BJ (cell line): ENCODE results near the gene DLX2. TPM values are rescaled to one million over a fixed set of nuclear protein-coding genes. Genes with fewer than 3 reads are reported as not detected.
"Not testable (repeated sequence)": the region's sequence is repeated elsewhere in the genome, so short reads cannot be mapped to it uniquely, and the experiment has no call there.

Experiments
- CTCF ChIA-PET: fragments of 350-600 bp; formaldehyde crosslinking; extraction: SDS; loops from one replicate; lab custom pipeline; 2021; ENCODE audit warnings: antibody characterized with exemption, inconsistent platforms; lab: Yijun Ruan, JAX
- POLR2A ChIA-PET: fragments of 300-600 bp; sonication (Branson Sonifier 250); formaldehyde crosslinking; extraction: SDS; loops from one replicate; lab custom pipeline; 2021; ENCODE audit warnings: antibody characterized with exemption; lab: Charles Lee
- DNase-seq: peaks from one replicate; pipeline ENCODE4 v3.0.0-alpha.2; 2011; ENCODE audit warnings: low read depth
- H3K27me3 ChIP-seq: 2 replicates; pipeline ENCODE4 v1.6.0; 2011; ENCODE audit warnings: low read length; ENCODE audit not compliant: control insufficient read depth, insufficient read depth
- H3K36me3 ChIP-seq: 2 replicates; pipeline ENCODE4 v1.5.1; 2011; ENCODE audit warnings: low read length; ENCODE audit not compliant: control insufficient read depth, insufficient read depth
- H3K4me3 ChIP-seq: 2 replicates; pipeline ENCODE4 v1.5.1; 2011; ENCODE audit warnings: low read depth, mild to moderate bottlenecking, control low read depth, low read length
- CTCF ChIP-seq: IDR thresholded peaks from 2 replicates; pipeline ENCODE4 v1.5.1; 2011; ENCODE audit warnings: low read depth, mild to moderate bottlenecking, control low read depth, inconsistent platforms, low read length, moderate library complexity; ENCODE audit not compliant: insufficient read depth
- polyA plus RNA-seq: library from polyadenylated mRNA; depleted of rRNA; stranded (reverse); fragments of >200 nt; gene quantifications from 2 replicates; pipeline ENCODE4 v1.2.3, GENCODE V29; 2011

Gene DLX2
- polyA plus RNA-seq, 1 experiment: 0.20 TPM

DNA sequence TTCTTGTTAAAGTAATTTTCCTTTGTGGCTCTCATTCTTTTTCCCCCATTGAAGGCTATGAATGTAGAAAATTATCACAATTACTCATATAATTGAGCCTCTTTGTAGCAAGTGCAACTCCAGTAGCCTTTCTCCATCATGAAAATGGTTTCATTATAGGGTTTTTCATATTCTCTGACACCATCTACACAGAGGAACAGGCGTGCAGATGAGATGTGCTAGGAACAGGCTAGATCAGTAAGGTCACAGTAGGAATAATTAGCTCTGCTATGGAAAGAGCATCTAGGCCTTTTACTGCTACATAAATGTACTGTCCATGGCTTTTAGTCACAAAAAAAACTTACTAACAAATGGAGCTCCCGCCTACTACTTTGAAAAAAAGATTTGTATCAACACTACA lies 30.0 kb downstream of the DLX2 start:
- no peaks in the 10 kb centered on the region for H3K27me3 ChIP-seq
- H3K36me3 ChIP-seq: no peaks in the 10 kb centered on the region
- DNase-seq: no peak
- ChIA-PET CTCF (no interaction called here), POLR2A (no interaction called here)
- no peak overlapping the region for H3K4me3 ChIP-seq
- no peak for TF ChIP-seq CTCF

GRCh38 chr2:172072303-172072702 lies 30.4 kb downstream of the DLX2 start:
- H3K36me3 ChIP-seq: no peaks in the 10 kb centered on the region
- no peak overlapping the region for H3K4me3 ChIP-seq
- POLR2A ChIA-PET: no interaction called here
- no peaks in the 10 kb centered on the region for H3K27me3 ChIP-seq
- DNase-seq: no peak
- CTCF ChIA-PET: no interaction called here
- TF ChIP-seq CTCF: no peak

DNA sequence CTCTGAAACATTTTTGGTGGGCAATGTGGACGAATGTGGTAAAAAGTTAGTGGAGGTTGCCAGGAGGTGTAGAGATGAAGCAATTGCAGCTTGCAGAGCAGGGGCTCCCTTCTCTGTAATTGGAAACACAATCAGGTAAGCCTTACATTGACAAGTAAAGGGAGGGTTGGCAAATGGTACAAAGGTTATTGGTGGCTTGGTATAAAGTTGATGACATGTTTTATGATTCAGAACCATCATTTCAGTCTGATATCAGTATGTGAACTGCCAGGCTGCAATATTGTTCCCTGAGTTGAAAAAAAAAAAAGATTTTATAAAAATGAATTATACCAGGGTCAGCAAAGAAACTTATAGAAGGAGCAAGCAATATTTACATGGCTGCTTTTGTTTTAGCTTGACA lies 31.8 kb downstream of the DLX2 start:
- ChIA-PET CTCF (no interaction called here), POLR2A (no interaction called here)
- TF ChIP-seq CTCF: no peak
- Histone ChIP-seq H3K27me3 (no peaks in the 10 kb centered on the region), H3K4me3 (no peak overlapping the region), H3K36me3 (no peaks in the 10 kb centered on the region)
- DNase-seq: no peak

GRCh38 chr2:172067905-172068304 lies 34.8 kb downstream of the DLX2 start:
- CTCF ChIA-PET: interaction anchor here (0.8 to 1.4 kb wide), 2 partner anchors 10 to 15 kb away, joined by 3 to 4 read pairs; no protein-coding TSS in a partner anchor
- not testable (repeated sequence) for H3K4me3 ChIP-seq

GRCh38 chr2:172066394-172066886 lies 36.3 kb downstream of the DLX2 start:
- no peak overlapping the region for H3K4me3 ChIP-seq
- H3K36me3 ChIP-seq: no peaks in the 10 kb centered on the region
- CTCF ChIA-PET: no interaction called here
- no peaks in the 10 kb centered on the region for H3K27me3 ChIP-seq
- POLR2A ChIA-PET: no interaction called here
- DNase-seq: no peak
- no peak for TF ChIP-seq CTCF

More at GRCh38 chr2:172067905-172068304, 34.8 kb downstream of the DLX2 start:
- H3K27me3 ChIP-seq, H3K36me3 ChIP-seq, DNase-seq, POLR2A ChIA-PET: not testable (repeated sequence)

DNA sequence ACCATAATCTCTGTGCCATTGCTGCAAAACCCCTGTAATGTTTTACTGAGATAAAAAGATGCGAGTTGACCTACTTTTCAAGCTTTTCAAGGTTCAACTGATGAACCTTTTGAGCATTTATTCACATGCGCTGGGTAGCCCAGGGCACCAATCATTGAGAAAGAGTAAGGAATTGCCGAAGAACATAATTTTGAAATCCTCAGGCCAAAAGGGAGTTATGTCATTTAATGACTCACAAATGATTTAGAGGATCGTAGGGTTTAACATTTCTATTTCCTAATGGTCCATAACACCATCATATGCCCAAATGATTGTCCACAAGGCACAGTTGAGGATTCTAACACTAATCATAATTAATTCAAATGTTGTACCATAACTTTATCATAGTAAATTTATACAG lies 37.6 kb downstream of the DLX2 start:
- Histone ChIP-seq H3K4me3 (no peak overlapping the region), H3K36me3 (no peaks in the 10 kb centered on the region), H3K27me3 (no peaks in the 10 kb centered on the region)
- DNase-seq: no peak
- no peak for TF ChIP-seq CTCF
- ChIA-PET POLR2A (no interaction called here), CTCF (no interaction called here)
